A673 (cell line): ENCODE data around the gene ALDH1A3. TPM values are rescaled to one million over a fixed set of nuclear protein-coding genes. Genes with fewer than 3 reads are reported as not detected.

Experiments
- BruUV-seq: library from RNA; stranded (reverse); fragments of 400-500 nt; replicated peaks from 2 replicates; lab custom pipeline; 2021; lab: Mats Ljungman, UMichigan
- CTCF ChIA-PET: fragments of 300-600 bp; sonication (Branson Sonifier 250); formaldehyde crosslinking; loops from one replicate; lab custom pipeline; 2022; ENCODE audit warnings: antibody characterized with exemption; lab: Charles Lee
- POLR2A ChIA-PET: fragments of 300-600 bp; sonication (Branson Sonifier 250); formaldehyde crosslinking; loops from one replicate; lab custom pipeline; 2022; ENCODE audit warnings: antibody characterized with exemption; ENCODE audit not compliant: low non-redundant PET; lab: Charles Lee
- DNase-seq: peaks from one replicate; pipeline ENCODE4 v3.0.0-alpha.2; 2015; ENCODE audit warnings: low spot score
- H3K27ac ChIP-seq: fragments of 200-600 bp; sonication (generic); 2 replicates; pipeline ENCODE4 v1.5.1; 2016; ENCODE audit warnings: mixed run types, low read depth, mild to moderate bottlenecking, mixed read lengths, antibody characterized with exemption, low read length; ENCODE audit not compliant: poor library complexity, severe bottlenecking
- H3K27me3 ChIP-seq: fragments of 200-600 bp; sonication (generic); replicated peaks from 2 replicates; pipeline ENCODE4 v1.6.1; 2017; ENCODE audit warnings: mixed run types, low read depth, mild to moderate bottlenecking, mixed read lengths, antibody characterized with exemption, low read length; ENCODE audit not compliant: insufficient read depth, poor library complexity
- H3K36me3 ChIP-seq: fragments of 200-600 bp; sonication (generic); 2 replicates; pipeline ENCODE4 v1.6.1; 2016; ENCODE audit warnings: mixed run types, mild to moderate bottlenecking, mixed read lengths, antibody characterized with exemption, low read length; ENCODE audit not compliant: insufficient read depth, poor library complexity, severe bottlenecking
- H3K4me1 ChIP-seq: fragments of 200-600 bp; sonication (generic); 2 replicates; pipeline ENCODE4 v1.6.1; 2017; ENCODE audit warnings: mixed run types, mild to moderate bottlenecking, mixed read lengths, antibody characterized with exemption, low read length; ENCODE audit not compliant: insufficient read depth, poor library complexity, severe bottlenecking
- H3K4me3 ChIP-seq: fragments of 200-600 bp; sonication (generic); 2 replicates; pipeline ENCODE4 v1.5.1; 2016; ENCODE audit warnings: low read depth, mixed run types, mild to moderate bottlenecking, mixed read lengths, low read length; ENCODE audit not compliant: poor library complexity, severe bottlenecking
- H3K9me3 ChIP-seq: fragments of 200-600 bp; sonication (generic); 2 replicates; pipeline ENCODE4 v1.6.1; 2016; ENCODE audit warnings: mixed run types, low read depth, mild to moderate bottlenecking, mixed read lengths, antibody characterized with exemption, low read length; ENCODE audit not compliant: poor library complexity, severe bottlenecking
- EZH2 ChIP-seq: fragments of 200-600 bp; sonication (generic); IDR thresholded peaks from 2 replicates; pipeline ENCODE4 v1.6.1; 2017; ENCODE audit warnings: borderline replicate concordance, low read depth, mild to moderate bottlenecking, mixed read lengths, antibody characterized with exemption, low read length; ENCODE audit not compliant: poor library complexity, severe bottlenecking
- intact Hi-C: fragments of 100-400 bp; cut with micrococcal nuclease; formaldehyde crosslinking; loops from one replicate; pipeline ENCODE4 v1.10.0; 2022; ENCODE audit not compliant: unreplicated experiment
- total RNA-seq: library from RNA; stranded (reverse); gene quantifications from 2 replicates; pipeline ENCODE4 v1.2.3, GENCODE V29; 2021
- TF ChIP-seq, protein P1 (sequence below): fragments of 300-800, 200-600 bp; sonication (generic); conservative IDR thresholded peaks from 2 replicates; pipeline ENCODE4 v1.5.1; 2017; ENCODE audit warnings: low read depth, mild to moderate bottlenecking, antibody characterized with exemption, low read length, moderate library complexity, mixed read lengths

ALDH1A3 gene
- total RNA-seq, 1 experiment from 2014 or later: 0.19 TPM

DNA sequence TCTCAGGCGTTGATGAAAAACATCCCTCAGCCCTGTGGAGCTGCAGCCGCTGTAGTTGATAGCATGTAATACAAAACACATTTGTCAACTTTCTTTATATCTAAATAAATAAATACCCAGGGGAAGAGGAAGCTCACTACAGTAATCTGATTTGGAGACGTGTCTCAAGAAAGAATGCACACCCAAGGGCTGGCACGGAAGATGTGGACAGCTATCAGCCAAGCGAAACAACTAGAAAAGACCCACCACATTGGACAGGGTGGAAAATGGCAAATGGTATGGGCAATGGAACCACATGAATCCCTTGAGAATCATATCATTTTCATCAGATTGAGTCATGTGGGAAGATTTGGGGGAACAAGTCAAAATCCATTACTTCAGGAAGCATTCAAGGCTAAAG, 43.1 kb upstream of the ALDH1A3 start:
- ChIA-PET CTCF (no interaction called here), POLR2A (no interaction called here)
- Histone ChIP-seq H3K27me3 (no peaks in the 10 kb centered on the region), H3K27ac (no peak overlapping the region), H3K9me3 (no peaks in the 10 kb centered on the region), H3K4me3 (no peak overlapping the region), H3K36me3 (no peaks in the 10 kb centered on the region), H3K4me1 (no peaks in the 10 kb centered on the region)
- TF ChIP-seq, protein P1, sequence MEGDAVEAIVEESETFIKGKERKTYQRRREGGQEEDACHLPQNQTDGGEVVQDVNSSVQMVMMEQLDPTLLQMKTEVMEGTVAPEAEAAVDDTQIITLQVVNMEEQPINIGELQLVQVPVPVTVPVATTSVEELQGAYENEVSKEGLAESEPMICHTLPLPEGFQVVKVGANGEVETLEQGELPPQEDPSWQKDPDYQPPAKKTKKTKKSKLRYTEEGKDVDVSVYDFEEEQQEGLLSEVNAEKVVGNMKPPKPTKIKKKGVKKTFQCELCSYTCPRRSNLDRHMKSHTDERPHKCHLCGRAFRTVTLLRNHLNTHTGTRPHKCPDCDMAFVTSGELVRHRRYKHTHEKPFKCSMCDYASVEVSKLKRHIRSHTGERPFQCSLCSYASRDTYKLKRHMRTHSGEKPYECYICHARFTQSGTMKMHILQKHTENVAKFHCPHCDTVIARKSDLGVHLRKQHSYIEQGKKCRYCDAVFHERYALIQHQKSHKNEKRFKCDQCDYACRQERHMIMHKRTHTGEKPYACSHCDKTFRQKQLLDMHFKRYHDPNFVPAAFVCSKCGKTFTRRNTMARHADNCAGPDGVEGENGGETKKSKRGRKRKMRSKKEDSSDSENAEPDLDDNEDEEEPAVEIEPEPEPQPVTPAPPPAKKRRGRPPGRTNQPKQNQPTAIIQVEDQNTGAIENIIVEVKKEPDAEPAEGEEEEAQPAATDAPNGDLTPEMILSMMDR: no peak
- TF ChIP-seq EZH2: no peak
- DNase-seq: no peak
- intact Hi-C loops: no loop called here
- no TSS peak for BruUV-seq

DNA sequence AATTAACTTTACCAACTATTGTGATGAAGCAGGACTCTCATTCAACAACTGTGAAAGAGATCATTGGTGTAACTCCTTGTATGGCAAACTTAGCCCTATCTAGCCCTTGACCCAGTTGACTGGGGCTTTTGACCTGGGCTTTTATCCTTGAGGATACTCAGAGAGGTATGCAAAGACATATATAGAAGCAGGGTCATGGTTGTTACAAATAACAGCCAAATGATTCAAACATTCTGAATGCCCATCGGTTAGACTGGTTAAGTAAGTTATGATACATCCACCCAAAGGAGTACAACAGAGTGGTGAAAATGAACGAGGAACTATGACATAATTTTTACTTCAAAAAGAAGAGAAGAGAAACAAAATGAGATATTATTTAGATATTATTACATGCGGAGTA, 38.2 kb upstream of the ALDH1A3 start:
- no peaks in the 10 kb centered on the region for H3K4me1 ChIP-seq
- intact Hi-C loops: no loop called here
- ChIA-PET POLR2A (no interaction called here), CTCF (no interaction called here)
- H3K27me3 ChIP-seq: no peaks in the 10 kb centered on the region
- no peak for TF ChIP-seq EZH2
- TF ChIP-seq, protein P1: no peak
- H3K9me3 ChIP-seq: no peaks in the 10 kb centered on the region
- no TSS peak for BruUV-seq
- H3K4me3 ChIP-seq: no peak overlapping the region
- H3K27ac ChIP-seq: no peak overlapping the region
- H3K36me3 ChIP-seq: no peaks in the 10 kb centered on the region
- DNase-seq: no peak

DNA sequence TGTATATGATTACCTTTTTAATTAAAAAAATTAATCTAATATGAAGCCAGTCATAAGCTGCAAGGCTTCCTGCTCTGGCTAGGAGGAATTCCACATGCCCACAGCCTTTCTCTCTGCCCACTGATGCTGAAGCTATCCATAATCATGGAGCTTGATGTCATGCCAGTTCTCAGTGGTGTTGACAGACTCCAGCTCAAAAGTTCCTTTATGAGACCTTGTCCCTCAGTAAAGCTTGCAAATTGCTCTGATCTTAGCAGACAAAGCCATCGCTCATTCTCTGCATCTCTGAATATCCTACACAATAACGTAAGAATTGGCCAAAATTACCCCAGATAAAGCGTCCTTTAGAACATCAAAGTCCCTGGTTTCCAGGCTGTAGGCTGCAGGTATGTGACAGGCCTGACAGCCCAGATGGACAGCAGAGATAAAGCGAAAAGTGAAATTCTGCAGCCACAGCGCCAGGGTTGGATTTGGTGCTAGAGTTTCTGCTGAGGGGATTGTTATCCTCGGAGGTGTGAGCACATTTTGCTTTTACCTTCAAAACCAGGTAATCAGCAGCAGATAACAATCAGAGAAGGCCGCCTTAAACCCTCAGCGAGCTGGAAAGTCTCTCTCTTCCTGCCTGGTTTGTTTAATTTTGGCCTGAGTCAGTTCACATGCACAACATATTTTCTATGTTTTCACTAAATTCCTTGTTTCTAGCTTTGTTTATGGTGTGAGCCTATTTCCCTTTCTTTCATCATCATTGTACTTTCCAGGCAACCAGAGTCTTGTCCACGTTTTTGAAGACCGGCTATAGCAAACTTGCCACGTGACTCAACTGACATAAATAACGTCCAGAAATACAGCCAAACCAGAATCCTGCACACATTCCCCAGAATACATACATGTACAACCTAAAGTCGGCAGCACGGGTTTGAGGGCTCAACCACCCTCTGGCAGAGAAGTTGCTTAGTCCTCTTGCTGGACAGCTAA, 36.6 kb upstream of the ALDH1A3 start:
- POLR2A ChIA-PET: no interaction called here
- no TSS peak for BruUV-seq
- H3K27ac ChIP-seq: no peak overlapping the region
- CTCF ChIA-PET: no interaction called here
- DNase-seq: no peak
- H3K4me3 ChIP-seq: no peak overlapping the region
- intact Hi-C loops: no loop called here
- TF ChIP-seq, protein P1: no peak
- no peak for TF ChIP-seq EZH2
- H3K9me3 ChIP-seq: no peaks in the 10 kb centered on the region
- no peaks in the 10 kb centered on the region for H3K27me3 ChIP-seq
- no peaks in the 10 kb centered on the region for H3K4me1 ChIP-seq
- no peaks in the 10 kb centered on the region for H3K36me3 ChIP-seq
